ENCODE results near the gene GUCY2D. TPM values are rescaled to one million over a fixed set of nuclear protein-coding genes. Genes with fewer than 3 reads are reported as not detected.
"Not testable (repeated sequence)": the region's sequence is repeated elsewhere in the genome, so short reads cannot be mapped to it uniquely, and the experiment has no call there.

GUCY2D gene
- not detected for total RNA-seq
- polyA plus RNA-seq, result not detected
- long read RNA-seq, donor 1, result 0 reads
- long read RNA-seq, donor 2, result 0 reads
- long read RNA-seq, donor 3, result 0 reads
- long read RNA-seq, donor 4, result 0 reads
- long read RNA-seq, donor 5, result 0 reads
- long read RNA-seq, donor 6, result 0 reads
- long read RNA-seq, donor 7, result 0 reads
- long read RNA-seq, donor 8, result 0 reads
- long read RNA-seq, donor 9, result 0 reads
- long read RNA-seq, donor 10, result 0 reads

DNA sequence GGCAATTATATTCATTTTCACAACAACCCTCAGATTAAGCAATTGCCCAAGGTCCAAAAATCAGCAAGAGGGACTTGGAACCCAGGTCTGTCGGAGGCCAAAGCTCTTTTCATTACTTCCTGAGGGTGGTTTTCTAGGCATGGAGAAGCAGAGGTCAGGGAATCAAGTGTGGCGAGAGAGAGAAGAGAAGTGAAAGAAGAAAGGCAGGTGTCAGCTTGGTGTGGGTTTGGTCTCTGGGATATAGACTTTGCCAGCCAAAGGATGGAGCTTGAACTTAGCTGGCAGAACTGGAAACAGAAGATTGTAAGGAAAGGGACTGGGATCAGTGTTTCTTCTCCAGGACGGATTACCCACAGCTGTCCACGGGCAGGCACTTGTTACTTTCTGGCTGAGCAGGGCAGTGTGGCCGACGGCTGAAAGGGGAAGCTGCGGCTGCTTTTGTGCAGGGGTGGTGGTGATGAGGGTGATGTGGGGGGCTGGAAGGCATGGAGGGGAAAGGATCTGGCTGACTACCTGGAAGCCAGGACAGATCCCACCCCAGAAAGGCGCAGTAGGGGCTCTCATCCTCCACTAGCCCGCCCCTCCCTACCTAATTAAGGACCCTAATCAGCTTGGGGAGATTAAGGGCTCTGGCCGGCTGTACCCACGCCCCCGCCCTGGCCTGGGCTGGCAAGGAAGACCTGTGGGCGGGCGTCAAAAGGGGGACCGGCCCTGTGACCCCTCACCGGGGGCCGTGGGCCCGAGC is at the start of gene GUCY2D:
GUCY2D (plus strand) TSS at position 640 of the 745 bp plus-strand sequence. CDS start 433 bp downstream, outside the sequence.
- H3K27ac ChIP-seq, result no peak within 1 kb of the TSS
- DNase-seq, result peak in 1 of 7 donors; percentile 19
- peak within 1 kb of the TSS in 1 of 4 donors; percentile 22 for H3K4me3 ChIP-seq
- intact Hi-C loops (cut with DNase I), result no loop called here
- H3K9me3 ChIP-seq (replicated peaks in 1 of 3), result no peaks in the 10 kb centered on the region
- peaks cover 8 to 13% of the 10 kb centered on the region in 2 donors for H3K4me1 ChIP-seq (replicated peaks in 1 of 2)
- H3K36me3 ChIP-seq (replicated peaks in 1 of 2), result no peaks in the 10 kb centered on the region
- WGBS, 4 donors, result 28 to 40% (median 33%) methylated on average over 9 to 18 of the region's 18 CpGs
- H3K27me3 ChIP-seq, result peaks cover 45% of the 10 kb centered on the region
- TF ChIP-seq POLR2A (IDR thresholded peaks at IDR 0.05), result no peak
- TF ChIP-seq CTCF (IDR thresholded peaks at IDR 0.05), result no peak

GRCh38 chr17:7953266-7953665 is 49.1 kb upstream of the GUCY2D start:
- H3K27ac ChIP-seq; H3K9me3 ChIP-seq (replicated peaks in 1 of 3); intact Hi-C loops (cut with DNase I); H3K4me1 ChIP-seq (replicated peaks in 1 of 2); H3K27me3 ChIP-seq; DNase-seq; H3K4me3 ChIP-seq: not testable (repeated sequence)
- H3K36me3 ChIP-seq (replicated peaks in 1 of 2), result peaks cover 0 to 12% of the 10 kb centered on the region in 2 donors
- 91 to 96% (median 92%) methylated on average over 9 to 13 of the region's 13 CpGs for WGBS, 4 donors

GRCh38 chr17:7955414-7956227 is 46.8 kb upstream of the GUCY2D start:
- 77 to 85% (median 81%) methylated on average over 13 of the region's 13 CpGs for WGBS, 4 donors
- Histone ChIP-seq H3K4me1 (replicated peaks in 1 of 2) (no peaks in the 10 kb centered on the region), H3K27ac (no peak overlapping the region), H3K4me3 (no peak overlapping the region), H3K27me3 (peaks cover 4% of the 10 kb centered on the region), H3K9me3 (replicated peaks in 1 of 3) (no peaks in the 10 kb centered on the region), H3K36me3 (replicated peaks in 1 of 2) (no peaks in the 10 kb centered on the region)
- DNase-seq, result no peak
- intact Hi-C loops (cut with DNase I), result no loop called here
- TF ChIP-seq POLR2A (IDR thresholded peaks at IDR 0.05) (no peak), CTCF (IDR thresholded peaks at IDR 0.05) (no peak)

GRCh38 chr17:7956228-7956965 is 46.0 kb upstream of the GUCY2D start:
- H3K27me3 ChIP-seq, result peaks cover 12% of the 10 kb centered on the region
- no peaks in the 10 kb centered on the region for H3K36me3 ChIP-seq (replicated peaks in 1 of 2)
- no peaks in the 10 kb centered on the region for H3K4me1 ChIP-seq (replicated peaks in 1 of 2)
- H3K27ac ChIP-seq, result no peak overlapping the region
- H3K9me3 ChIP-seq (replicated peaks in 1 of 3), result no peaks in the 10 kb centered on the region
- intact Hi-C loops (cut with DNase I), result no loop called here
- H3K4me3 ChIP-seq, result no peak overlapping the region
- TF ChIP-seq POLR2A (IDR thresholded peaks at IDR 0.05) (no peak), CTCF (IDR thresholded peaks at IDR 0.05) (no peak)
- peak in 1 of 7 donors; percentile 4 for DNase-seq
- WGBS, 4 donors, result 73 to 85% (median 83%) methylated on average over 11 of the region's 11 CpGs
